ENCODE results near the gene C3orf70.

GRCh38 chr3:185030951-185031350 is 121.9 kb downstream of the C3orf70 start:
- TF ChIP-seq POLR2A (IDR thresholded peaks at IDR 0.05) = no peak
- TF ChIP-seq CTCF (IDR thresholded peaks at IDR 0.05 in 8 of 11, conservative IDR thresholded peaks at IDR 0.05 in 3 of 11) = no peak

Measured in spleen (tissue), 7 donors.